Putamen (tissue), 1 donor: ENCODE measurements around the gene ELK3.

Experiments
- DNase-seq: peaks from one replicate; pipeline ENCODE4 v3.0.0-alpha.2; 2016; ENCODE audit warnings: low spot score

The ELK3 gene

GRCh38 chr12:96235484-96235826, 41.3 kb downstream of the ELK3 start:
- DNase-seq = no peak

- DNase-seq = no peak
Observed at GRCh38 chr12:96236221-96236822, 42.1 kb downstream of the ELK3 start.

- no peak for DNase-seq
Observed at GRCh38 chr12:96237035-96237434, 42.9 kb downstream of the ELK3 start.

- DNase-seq = no peak
Observed at GRCh38 chr12:96237465-96238077, 43.4 kb downstream of the ELK3 start.

- no peak for DNase-seq
Observed at GRCh38 chr12:96238336-96239047, 44.3 kb downstream of the ELK3 start.

- no peak for DNase-seq
Observed at GRCh38 chr12:96239711-96240635, 45.8 kb downstream of the ELK3 start.

GRCh38 chr12:96240656-96241055, 46.5 kb downstream of the ELK3 start:
- DNase-seq = no peak

GRCh38 chr12:96241431-96241830, 47.3 kb downstream of the ELK3 start:
- DNase-seq = no peak

- DNase-seq = no peak
Observed at GRCh38 chr12:96241846-96242256, 47.7 kb downstream of the ELK3 start.

GRCh38 chr12:96242597-96242996, 48.4 kb downstream of the ELK3 start:
- no peak for DNase-seq

- no peak for DNase-seq
Observed at GRCh38 chr12:96244826-96245225, 50.7 kb downstream of the ELK3 start.

GRCh38 chr12:96246926-96247505, 52.8 kb downstream of the ELK3 start:
- DNase-seq = no peak

- DNase-seq = no peak
Observed at GRCh38 chr12:96247563-96247962, 53.4 kb downstream of the ELK3 start.

GRCh38 chr12:96248136-96248931, 54.2 kb downstream of the ELK3 start:
- DNase-seq = no peak

- no peak for DNase-seq
Observed at GRCh38 chr12:96249196-96250118, 55.3 kb downstream of the ELK3 start.

- no peak for DNase-seq
Observed at GRCh38 chr12:96250119-96250685, 56.0 kb downstream of the ELK3 start.

- DNase-seq = no peak
Observed at GRCh38 chr12:96255077-96255476, 60.9 kb downstream of the ELK3 start.

- no peak for DNase-seq
Observed at GRCh38 chr12:96256672-96257361, 62.6 kb downstream of the ELK3 start.

GRCh38 chr12:96257550-96258103, 63.5 kb downstream of the ELK3 start:
- no peak for DNase-seq
